HG03045 (cell line): Measurements from ENCODE around the gene SYTL2.
"Not testable (repeated sequence)": the region's sequence is repeated elsewhere in the genome, so short reads cannot be mapped to it uniquely, and the experiment has no call there.

Experiments used
- ATAC-seq: cut with Tn5 transposase; IDR thresholded peaks from one replicate; pipeline ENCODE4 v1.9.1; 2021; ENCODE audit warnings: mild to moderate bottlenecking, moderate library complexity; ENCODE audit not compliant: unreplicated experiment

The SYTL2 gene

GRCh38 chr11:85695546-85695945 is 115.4 kb downstream of the SYTL2 start:
- ATAC-seq, result no peak

DNA sequence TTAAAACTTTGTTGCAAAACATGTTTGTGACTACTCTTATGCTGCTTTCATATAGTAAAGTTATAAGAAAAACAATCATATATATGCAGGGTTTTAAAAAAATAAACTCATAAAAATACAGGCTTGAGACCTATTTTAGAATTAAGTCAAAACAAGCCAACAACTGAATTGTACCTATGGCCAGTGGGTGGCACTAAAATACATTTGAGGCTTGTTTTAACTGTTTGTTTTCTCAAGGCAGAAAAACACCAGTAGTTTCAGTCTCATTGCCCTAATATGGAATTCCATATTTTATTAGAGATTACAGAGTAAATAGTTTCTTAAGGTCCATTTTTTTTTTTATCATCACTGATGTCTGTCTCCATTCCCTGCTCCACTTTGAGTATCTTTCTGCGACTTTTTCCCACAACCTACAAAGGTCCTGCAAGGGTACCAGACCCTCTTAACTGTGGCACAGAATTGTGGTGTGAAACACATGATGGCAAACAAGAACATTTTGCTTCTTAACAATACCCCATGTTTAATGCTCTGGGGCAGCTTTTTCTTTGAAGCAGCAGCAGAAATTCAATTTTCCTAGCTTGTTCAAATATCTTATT is 116.5 kb downstream of the SYTL2 start:
- no peak for ATAC-seq

DNA sequence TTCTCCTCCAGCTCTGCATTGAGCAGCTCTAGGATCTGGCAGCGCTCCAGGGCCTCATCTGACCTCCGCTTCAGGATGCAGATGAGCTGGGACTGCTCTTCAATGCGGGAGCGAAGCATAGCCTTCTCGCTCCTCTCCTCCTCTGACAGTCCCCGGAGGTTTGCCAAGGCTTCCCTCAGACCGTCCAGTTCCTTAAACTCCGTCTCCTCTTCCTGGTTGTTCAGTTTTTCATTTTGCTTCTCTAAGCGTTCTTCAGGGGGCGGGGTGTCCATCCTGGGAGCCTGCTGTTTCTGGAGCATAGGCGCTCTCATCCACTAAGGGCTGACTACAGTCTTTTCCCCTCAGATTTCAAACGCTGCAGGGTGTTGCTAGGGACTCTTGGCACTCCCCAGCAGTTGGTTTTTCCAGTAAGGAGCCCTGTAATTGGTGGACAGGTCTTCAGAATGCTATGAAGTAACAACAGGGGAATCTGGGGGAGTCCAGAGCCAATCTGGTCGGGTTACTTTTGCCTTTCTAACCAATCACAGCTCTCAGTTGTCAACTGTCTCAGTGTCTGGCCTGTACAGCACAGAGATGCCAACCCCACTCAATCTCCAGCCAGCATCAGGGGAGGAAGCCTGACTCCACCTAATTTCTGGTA is 125.0 kb downstream of the SYTL2 start, which contains the start of gene CCDC89:
Gene CCDC89, minus strand, starts transcription at position 376 of the 640 bp plus-strand sequence. Its CDS starts 65 bp downstream, at position 311.
- ATAC-seq, result no peak

GRCh38 chr11:85685125-85685819 is 125.7 kb downstream of the SYTL2 start:
- no peak for ATAC-seq

- ATAC-seq, result peak; percentile 97
Observed at GRCh38 chr11:85682330-85683305, 128.3 kb downstream of the SYTL2 start.

GRCh38 chr11:85680897-85681296 is 130.0 kb downstream of the SYTL2 start:
- no peak for ATAC-seq

DNA sequence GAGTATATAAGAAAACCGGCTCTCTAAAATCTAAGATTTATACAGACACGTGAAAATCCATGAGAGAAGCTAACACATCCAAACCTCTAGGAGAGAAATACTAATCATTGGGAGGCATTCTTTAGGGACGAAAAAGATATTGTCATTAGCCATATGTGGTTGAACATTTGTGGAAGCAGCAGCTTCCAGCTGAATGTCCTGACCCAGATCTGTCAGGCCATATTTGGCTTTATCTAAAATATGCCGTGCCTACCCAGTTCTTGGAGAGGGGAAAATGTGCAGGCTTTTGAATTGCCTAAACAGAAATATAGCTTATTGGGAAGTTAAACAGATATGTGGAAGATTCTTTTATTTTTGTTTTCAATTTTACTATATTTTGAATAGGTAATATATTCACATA is 131.4 kb downstream of the SYTL2 start:
- no peak for ATAC-seq

GRCh38 chr11:85673393-85673792 is 137.5 kb downstream of the SYTL2 start:
- no peak for ATAC-seq

DNA sequence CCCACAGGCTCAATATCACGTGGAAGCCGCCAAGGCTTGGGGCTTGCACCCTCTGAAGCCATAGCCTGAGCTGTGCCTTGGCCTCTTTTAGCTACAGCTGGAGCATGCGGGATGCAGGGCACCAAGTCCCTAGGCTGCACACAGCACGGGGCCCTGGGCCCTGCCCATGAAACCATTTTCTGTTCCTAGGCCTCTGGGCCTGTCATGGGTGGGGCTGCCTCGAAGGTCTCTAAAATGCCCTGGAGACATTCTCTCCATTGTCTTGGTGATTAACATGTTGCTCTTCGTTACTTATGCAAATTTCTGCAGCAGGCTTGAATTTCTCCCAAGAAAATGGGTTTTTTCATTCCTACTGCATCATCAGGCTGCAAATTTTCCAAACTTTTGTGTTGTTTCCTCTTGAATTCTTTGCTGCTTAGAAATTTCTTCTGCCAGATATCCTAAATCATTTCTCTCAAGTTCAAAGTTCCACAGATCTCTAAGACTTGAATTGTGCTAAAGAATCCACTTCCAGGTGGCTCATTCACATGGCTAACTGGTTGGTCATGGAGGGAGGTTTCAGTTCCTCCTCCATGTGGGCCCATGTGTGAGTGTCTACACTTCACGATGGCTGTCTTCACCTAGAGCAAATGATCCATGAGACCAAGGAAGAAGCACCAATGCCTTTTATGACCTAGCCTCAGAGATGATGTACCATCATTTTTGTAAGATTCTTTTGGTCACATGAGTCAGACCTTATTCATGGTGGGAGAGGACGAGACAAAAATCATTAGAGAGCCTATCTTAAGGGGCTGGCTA is 138.6 kb downstream of the SYTL2 start:
- ATAC-seq, result no peak

GRCh38 chr11:85670949-85671663 is 139.8 kb downstream of the SYTL2 start:
- ATAC-seq, result not testable (repeated sequence)

- ATAC-seq, result no peak
Observed at GRCh38 chr11:85668157-85668556, 142.8 kb downstream of the SYTL2 start.

DNA sequence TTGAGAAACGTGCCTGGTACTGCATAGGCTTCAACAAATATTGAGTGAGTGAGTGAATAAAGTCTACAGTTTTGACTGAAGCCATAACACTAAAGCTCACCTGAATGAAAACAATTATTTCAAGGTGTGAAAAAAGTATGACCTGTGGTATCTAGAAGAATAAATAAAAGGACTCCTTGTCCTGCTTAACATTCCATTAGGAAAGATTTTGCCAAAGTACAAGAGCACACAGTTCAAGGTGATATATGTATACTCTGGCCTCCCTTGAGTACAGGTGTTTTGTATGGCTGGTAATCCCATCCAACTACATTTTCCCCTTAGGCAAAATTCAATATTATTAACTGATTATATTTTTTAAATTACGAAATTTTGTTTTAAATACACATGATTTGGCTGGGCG is 144.3 kb downstream of the SYTL2 start:
- ATAC-seq, result no peak

- ATAC-seq, result no peak
Observed at GRCh38 chr11:85665733-85666132, 145.2 kb downstream of the SYTL2 start.

- peak; percentile 91 for ATAC-seq
Observed at GRCh38 chr11:85664615-85665481, 146.1 kb downstream of the SYTL2 start, which contains the start of gene CREBZF. Gene CREBZF (minus strand): TSS chr11:85665129. CDS start chr11:85664875, 254 bp downstream.

DNA sequence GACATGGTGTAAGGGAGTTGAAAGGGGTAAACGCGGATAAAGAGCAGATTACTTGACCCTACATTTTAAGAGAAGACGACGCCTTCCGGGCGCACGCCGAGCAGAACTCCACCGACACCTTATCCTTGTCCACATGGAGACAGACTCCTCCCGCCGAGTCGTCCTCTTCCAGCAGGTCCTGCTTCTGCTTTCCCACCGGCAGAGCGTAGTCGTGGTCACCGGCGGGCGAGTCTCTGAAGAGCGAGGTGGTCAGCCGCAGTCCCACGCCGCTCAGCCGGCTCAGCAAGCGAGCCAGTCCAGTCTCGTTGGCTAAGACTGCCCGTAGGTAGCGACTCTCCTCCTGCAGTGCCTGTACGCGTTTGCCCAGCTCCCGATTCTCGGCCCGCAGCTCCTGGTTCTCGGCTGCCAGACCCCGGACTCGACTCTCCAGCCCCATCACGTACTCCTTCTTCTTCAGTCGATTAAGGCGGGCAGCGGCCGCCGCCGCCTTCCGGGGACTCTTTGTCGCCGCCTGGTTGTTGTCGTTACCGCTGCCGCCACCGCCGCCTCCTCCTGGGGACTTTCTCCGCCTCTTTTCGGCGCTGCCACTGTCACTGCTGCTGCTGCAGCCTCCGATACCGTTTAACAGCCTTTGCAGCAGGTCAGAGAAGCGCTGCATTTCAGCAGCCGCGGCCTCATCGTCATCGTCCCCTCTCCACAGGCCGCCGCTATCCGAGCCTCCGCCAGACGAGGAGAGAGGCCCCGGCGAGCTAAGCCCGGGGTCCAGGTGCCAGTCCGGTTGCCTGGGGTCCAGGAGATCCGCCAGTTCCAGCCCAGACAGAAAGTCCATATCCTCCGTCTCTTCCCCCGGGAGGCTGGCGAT is 147.0 kb downstream of the SYTL2 start:
- peak; percentile 75 for ATAC-seq

- ATAC-seq, result no peak
Observed at GRCh38 chr11:85663080-85663752, 147.7 kb downstream of the SYTL2 start.
